K562 (cell line): Measurements from ENCODE around the gene PCDH1. TPM values are rescaled to one million over a fixed set of nuclear protein-coding genes. Genes with fewer than 3 reads are reported as not detected.

ENCODE experiments used
- CREB3L1 ChIP-seq: fragments of 450-650 bp; IDR thresholded peaks from 2 replicates; pipeline ENCODE4 v1.6.1; 2014; ENCODE audit warnings: low read depth, mild to moderate bottlenecking, moderate library complexity, borderline replicate concordance
- GATAD2B ChIP-seq: fragments of 450-650 bp; IDR thresholded peaks from 2 replicates; pipeline ENCODE4 v1.6.1; 2017; ENCODE audit warnings: mild to moderate bottlenecking, borderline replicate concordance
- PTTG1 ChIP-seq: fragments of 450-650 bp; IDR thresholded peaks from 2 replicates; pipeline ENCODE4 v1.6.1; 2016; ENCODE audit warnings: low read depth, mild to moderate bottlenecking, missing genetic modification characterization, missing compliant biosample characterization
- ZNF197 ChIP-seq: fragments of 200-800 bp; sonication (Bioruptor generic); IDR thresholded peaks from 2 replicates; pipeline ENCODE4 v1.6.1; 2016; ENCODE audit warnings: low read depth, missing genetic modification characterization, missing compliant biosample characterization
- ZZZ3 ChIP-seq: fragments of 450-650 bp; IDR thresholded peaks from 2 replicates; pipeline ENCODE4 v1.6.1; 2016; ENCODE audit warnings: antibody characterized with exemption, mild to moderate bottlenecking, moderate library complexity
- polyA plus RNA-seq, 8 experiments: library from polyadenylated mRNA; depleted of rRNA in 4 of 8; stranded (reverse) in 5 of 8; unstranded in 3 of 8; fragments of >200 nt; fragmentation: Nextera tagmentation in 2 of 8; fragmentation: Illumina TruSeq in 1 of 8; extraction: Ambion mirVana in 2 of 8; extraction: Trizol in 1 of 8; gene quantifications; 2 replicates each; pipeline versions ENCODE4 v1.2.1 to v1.2.3, GENCODE V29; 2011 to 2014; ENCODE audit warnings: inconsistent platforms in 1 of 8, missing spikeins in 1 of 8
- total RNA-seq, 7 experiments: library from RNA; depleted of rRNA in 6 of 7; stranded (reverse); fragments of >200 nt in 6 of 7; fragmentation: Illumina TruSeq in 2 of 7; extraction: Trizol in 2 of 7; gene quantifications; 2 replicates each; pipeline versions ENCODE4 v1.2.1 to v1.2.3, GENCODE V29; 2011 to 2021; ENCODE audit warnings: low replicate concordance in 1 of 7

The PCDH1 gene
- total and polyA plus RNA-seq, 9 of the 15 experiments (the other 6 are each of a cell fraction or from before 2014, with no cell fraction given): 0.11 to 3.6 (median 1.9) TPM; not detected in 1

DNA sequence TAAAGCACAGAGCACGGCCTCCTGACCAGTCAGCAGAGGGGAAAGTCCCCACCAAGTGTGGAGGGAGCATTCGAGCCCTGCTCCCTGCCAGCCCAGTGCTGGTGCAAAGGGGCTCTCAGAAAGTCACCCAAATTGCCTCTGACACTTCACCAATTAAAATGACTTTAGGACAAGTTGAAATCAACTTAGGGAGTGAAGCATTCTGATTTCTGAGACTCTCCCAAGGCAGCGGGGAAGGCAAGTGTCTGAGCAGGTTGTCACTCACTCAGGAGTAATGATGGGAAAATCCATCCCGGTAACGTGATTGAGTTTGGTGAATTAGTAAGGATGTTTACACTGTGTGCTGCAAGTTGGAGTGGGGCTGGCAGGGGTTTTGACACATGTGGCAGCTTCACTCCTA lies 73.7 kb downstream of the PCDH1 start (continued):
- no peak for TF ChIP-seq ZNF197
- no peak for TF ChIP-seq GATAD2B
- no peak for TF ChIP-seq CREB3L1
- no peak for TF ChIP-seq ZZZ3
- no peak for TF ChIP-seq PTTG1

Other genes with a start within 250 kb of the PCDH1 start
Only the 7 nearest of the 9 such genes appear.
- gene FCHSD1, start 227.0 kb downstream of the PCDH1 start, total RNA-seq (2014; rRNA removed): 19.2 and 20.6 TPM in 2 replicates
- 7.0 and 7.9 TPM in 2 replicates for gene FCHSD1, start 227.0 kb downstream of the PCDH1 start, total RNA-seq (2014; rRNA removed; fragmentation: Illumina TruSeq; extraction: Trizol)
- gene FCHSD1, start 227.0 kb downstream of the PCDH1 start, total RNA-seq (2015; rRNA removed; fragmentation: Illumina TruSeq; extraction: Trizol): 12.9 and 13.7 TPM in 2 replicates
- 19.2 and 26.5 TPM in 2 replicates for gene FCHSD1, start 227.0 kb downstream of the PCDH1 start, total RNA-seq (2021)
- gene FCHSD1, start 227.0 kb downstream of the PCDH1 start, polyA plus RNA-seq (2011; rRNA removed): 24.8 and 36.2 TPM in 2 replicates
- gene FCHSD1, start 227.0 kb downstream of the PCDH1 start, polyA plus RNA-seq (2014; fragmentation: Illumina TruSeq; extraction: Trizol): 13.6 and 20.6 TPM in 2 replicates
- under 1 TPM; 0.35 to 0.84 TPM for gene FCHSD1, start 227.0 kb downstream of the PCDH1 start, polyA plus RNA-seq (2014; fragmentation: Nextera tagmentation; extraction: Ambion mirVana)
- 28.6 and 37.5 TPM in 2 replicates for gene FCHSD1, start 227.0 kb downstream of the PCDH1 start, polyA plus RNA-seq (2014; rRNA removed)
- 6.4 and 8.6 TPM in 2 replicates for gene ARAP3, start 196.2 kb downstream of the PCDH1 start, total RNA-seq (2014; rRNA removed)
- gene ARAP3, start 196.2 kb downstream of the PCDH1 start, total RNA-seq (2014; rRNA removed; fragmentation: Illumina TruSeq; extraction: Trizol): 5.1 and 5.2 TPM in 2 replicates
- gene ARAP3, start 196.2 kb downstream of the PCDH1 start, total RNA-seq (2015; rRNA removed; fragmentation: Illumina TruSeq; extraction: Trizol): 7.1 and 7.5 TPM in 2 replicates
- 23.3 and 25.7 TPM in 2 replicates for gene ARAP3, start 196.2 kb downstream of the PCDH1 start, total RNA-seq (2021)
- 6.1 and 7.0 TPM in 2 replicates for gene ARAP3, start 196.2 kb downstream of the PCDH1 start, polyA plus RNA-seq (2011; rRNA removed)
- 16.6 and 16.8 TPM in 2 replicates for gene ARAP3, start 196.2 kb downstream of the PCDH1 start, polyA plus RNA-seq (2014; fragmentation: Illumina TruSeq; extraction: Trizol)
- 1 to 10 TPM in 1 of 2 experiments, under 1 TPM in 1; 0.83 to 1.4 TPM for gene ARAP3, start 196.2 kb downstream of the PCDH1 start, polyA plus RNA-seq (2014; fragmentation: Nextera tagmentation; extraction: Ambion mirVana)
- 14.8 and 16.7 TPM in 2 replicates for gene ARAP3, start 196.2 kb downstream of the PCDH1 start, polyA plus RNA-seq (2014; rRNA removed)
- gene DELE1, start 45.5 kb upstream of the PCDH1 start, total RNA-seq (2014; rRNA removed): 48.5 and 49.8 TPM in 2 replicates
- gene DELE1, start 45.5 kb upstream of the PCDH1 start, total RNA-seq (2014; rRNA removed; fragmentation: Illumina TruSeq; extraction: Trizol): 29.2 and 34.0 TPM in 2 replicates
- gene DELE1, start 45.5 kb upstream of the PCDH1 start, total RNA-seq (2015; rRNA removed; fragmentation: Illumina TruSeq; extraction: Trizol): 42.6 and 51.5 TPM in 2 replicates
- 64.7 and 68.8 TPM in 2 replicates for gene DELE1, start 45.5 kb upstream of the PCDH1 start, total RNA-seq (2021)
- gene DELE1, start 45.5 kb upstream of the PCDH1 start, polyA plus RNA-seq (2011; rRNA removed): 73.0 and 100.0 TPM in 2 replicates
- 62.7 and 65.1 TPM in 2 replicates for gene DELE1, start 45.5 kb upstream of the PCDH1 start, polyA plus RNA-seq (2014; fragmentation: Illumina TruSeq; extraction: Trizol)
- 10 to 100 TPM; 16.6 to 37.6 TPM for gene DELE1, start 45.5 kb upstream of the PCDH1 start, polyA plus RNA-seq (2014; fragmentation: Nextera tagmentation; extraction: Ambion mirVana)
- 66.3 and 74.4 TPM in 2 replicates for gene DELE1, start 45.5 kb upstream of the PCDH1 start, polyA plus RNA-seq (2014; rRNA removed)
- 0.04 TPM in 1 of 2 replicates, not detected in the other for gene PCDH12, start 79.8 kb upstream of the PCDH1 start, total RNA-seq (2014; rRNA removed)
- gene PCDH12, start 79.8 kb upstream of the PCDH1 start, total RNA-seq (2014; rRNA removed; fragmentation: Illumina TruSeq; extraction: Trizol): 0.03 TPM in 1 of 2 replicates, not detected in the other
- gene PCDH12, start 79.8 kb upstream of the PCDH1 start, total RNA-seq (2015; rRNA removed; fragmentation: Illumina TruSeq; extraction: Trizol): not detected in 2 replicates
- 0.04 TPM in 1 of 2 replicates, not detected in the other for gene PCDH12, start 79.8 kb upstream of the PCDH1 start, total RNA-seq (2021)
- not detected in 2 replicates for gene PCDH12, start 79.8 kb upstream of the PCDH1 start, polyA plus RNA-seq (2011; rRNA removed)
- gene PCDH12, start 79.8 kb upstream of the PCDH1 start, polyA plus RNA-seq (2014; fragmentation: Illumina TruSeq; extraction: Trizol): 0.01 and 0.03 TPM in 2 replicates
- gene PCDH12, start 79.8 kb upstream of the PCDH1 start, polyA plus RNA-seq (2014; fragmentation: Nextera tagmentation; extraction: Ambion mirVana): under 1 TPM; 0.01 TPM
- 0.01 TPM in 1 of 2 replicates, not detected in the other for gene PCDH12, start 79.8 kb upstream of the PCDH1 start, polyA plus RNA-seq (2014; rRNA removed)
- 36.3 and 49.4 TPM in 2 replicates for gene RNF14, start 90.7 kb upstream of the PCDH1 start, total RNA-seq (2014; rRNA removed)
- 96.0 and 113 TPM in 2 replicates for gene RNF14, start 90.7 kb upstream of the PCDH1 start, total RNA-seq (2014; rRNA removed; fragmentation: Illumina TruSeq; extraction: Trizol)
- gene RNF14, start 90.7 kb upstream of the PCDH1 start, total RNA-seq (2015; rRNA removed; fragmentation: Illumina TruSeq; extraction: Trizol): 63.5 and 65.7 TPM in 2 replicates
- gene RNF14, start 90.7 kb upstream of the PCDH1 start, total RNA-seq (2021): 71.5 and 72.9 TPM in 2 replicates
- gene RNF14, start 90.7 kb upstream of the PCDH1 start, polyA plus RNA-seq (2011; rRNA removed): 40.2 and 75.1 TPM in 2 replicates
- 91.6 and 94.7 TPM in 2 replicates for gene RNF14, start 90.7 kb upstream of the PCDH1 start, polyA plus RNA-seq (2014; fragmentation: Illumina TruSeq; extraction: Trizol)
- gene RNF14, start 90.7 kb upstream of the PCDH1 start, polyA plus RNA-seq (2014; fragmentation: Nextera tagmentation; extraction: Ambion mirVana): 100 to 1,000 TPM; 100 to 140 TPM
- 38.1 and 41.4 TPM in 2 replicates for gene RNF14, start 90.7 kb upstream of the PCDH1 start, polyA plus RNA-seq (2014; rRNA removed)
- 26.4 and 35.6 TPM in 2 replicates for gene GNPDA1, start 134.6 kb upstream of the PCDH1 start, total RNA-seq (2014; rRNA removed)
- 50.2 and 52.2 TPM in 2 replicates for gene GNPDA1, start 134.6 kb upstream of the PCDH1 start, total RNA-seq (2014; rRNA removed; fragmentation: Illumina TruSeq; extraction: Trizol)
- gene GNPDA1, start 134.6 kb upstream of the PCDH1 start, total RNA-seq (2015; rRNA removed; fragmentation: Illumina TruSeq; extraction: Trizol): 52.2 and 55.2 TPM in 2 replicates
- 36.6 and 40.2 TPM in 2 replicates for gene GNPDA1, start 134.6 kb upstream of the PCDH1 start, total RNA-seq (2021)
- gene GNPDA1, start 134.6 kb upstream of the PCDH1 start, polyA plus RNA-seq (2011; rRNA removed): 11.6 and 14.1 TPM in 2 replicates
- 46.2 and 64.1 TPM in 2 replicates for gene GNPDA1, start 134.6 kb upstream of the PCDH1 start, polyA plus RNA-seq (2014; fragmentation: Illumina TruSeq; extraction: Trizol)
- 100 to 1,000 TPM; 119 to 145 TPM for gene GNPDA1, start 134.6 kb upstream of the PCDH1 start, polyA plus RNA-seq (2014; fragmentation: Nextera tagmentation; extraction: Ambion mirVana)
- 33.7 and 34.6 TPM in 2 replicates for gene GNPDA1, start 134.6 kb upstream of the PCDH1 start, polyA plus RNA-seq (2014; rRNA removed)
- gene NDFIP1, start 230.4 kb upstream of the PCDH1 start, total RNA-seq (2014; rRNA removed): 33.2 and 47.8 TPM in 2 replicates
- 36.8 and 39.3 TPM in 2 replicates for gene NDFIP1, start 230.4 kb upstream of the PCDH1 start, total RNA-seq (2014; rRNA removed; fragmentation: Illumina TruSeq; extraction: Trizol)
- 27.1 and 31.4 TPM in 2 replicates for gene NDFIP1, start 230.4 kb upstream of the PCDH1 start, total RNA-seq (2015; rRNA removed; fragmentation: Illumina TruSeq; extraction: Trizol)
- 35.8 and 36.3 TPM in 2 replicates for gene NDFIP1, start 230.4 kb upstream of the PCDH1 start, total RNA-seq (2021)
- 17.2 and 31.9 TPM in 2 replicates for gene NDFIP1, start 230.4 kb upstream of the PCDH1 start, polyA plus RNA-seq (2011; rRNA removed)
- 25.8 and 29.7 TPM in 2 replicates for gene NDFIP1, start 230.4 kb upstream of the PCDH1 start, polyA plus RNA-seq (2014; fragmentation: Illumina TruSeq; extraction: Trizol)
- gene NDFIP1, start 230.4 kb upstream of the PCDH1 start, polyA plus RNA-seq (2014; fragmentation: Nextera tagmentation; extraction: Ambion mirVana): 1 to 10 TPM; 5.3 to 7.6 TPM
- 26.0 and 37.5 TPM in 2 replicates for gene NDFIP1, start 230.4 kb upstream of the PCDH1 start, polyA plus RNA-seq (2014; rRNA removed)